HG03175 (cell line): ENCODE results near the gene ALOX5.
"Not testable (repeated sequence)": the region's sequence is repeated elsewhere in the genome, so short reads cannot be mapped to it uniquely, and the experiment has no call there.

Experiments used
- ATAC-seq: cut with Tn5 transposase; IDR thresholded peaks from one replicate; pipeline ENCODE4 v1.9.1; 2021; ENCODE audit warnings: mild to moderate bottlenecking, moderate library complexity; ENCODE audit not compliant: unreplicated experiment

Gene ALOX5

GRCh38 chr10:45404087-45404769, 30.2 kb downstream of the ALOX5 start:
- no peak for ATAC-seq

DNA sequence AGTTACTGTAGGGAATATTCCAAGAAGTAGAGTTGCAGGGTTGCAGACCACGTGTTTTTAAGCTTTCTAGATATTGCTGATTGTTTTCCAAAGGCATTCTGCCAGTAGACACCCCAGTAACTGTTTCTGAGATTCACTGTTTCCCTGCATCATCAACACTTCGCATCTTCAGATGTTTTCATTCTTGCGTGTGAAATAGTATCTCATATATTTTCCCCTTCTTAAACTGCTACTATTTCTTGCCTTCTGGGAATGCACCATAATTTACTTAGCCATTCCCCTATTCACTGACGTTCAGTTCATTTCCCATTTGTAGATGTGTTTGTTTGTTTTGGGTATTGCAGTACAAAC, 30.7 kb downstream of the ALOX5 start:
- no peak for ATAC-seq

- no peak for ATAC-seq
Observed at GRCh38 chr10:45407542-45407941, 33.5 kb downstream of the ALOX5 start.

DNA sequence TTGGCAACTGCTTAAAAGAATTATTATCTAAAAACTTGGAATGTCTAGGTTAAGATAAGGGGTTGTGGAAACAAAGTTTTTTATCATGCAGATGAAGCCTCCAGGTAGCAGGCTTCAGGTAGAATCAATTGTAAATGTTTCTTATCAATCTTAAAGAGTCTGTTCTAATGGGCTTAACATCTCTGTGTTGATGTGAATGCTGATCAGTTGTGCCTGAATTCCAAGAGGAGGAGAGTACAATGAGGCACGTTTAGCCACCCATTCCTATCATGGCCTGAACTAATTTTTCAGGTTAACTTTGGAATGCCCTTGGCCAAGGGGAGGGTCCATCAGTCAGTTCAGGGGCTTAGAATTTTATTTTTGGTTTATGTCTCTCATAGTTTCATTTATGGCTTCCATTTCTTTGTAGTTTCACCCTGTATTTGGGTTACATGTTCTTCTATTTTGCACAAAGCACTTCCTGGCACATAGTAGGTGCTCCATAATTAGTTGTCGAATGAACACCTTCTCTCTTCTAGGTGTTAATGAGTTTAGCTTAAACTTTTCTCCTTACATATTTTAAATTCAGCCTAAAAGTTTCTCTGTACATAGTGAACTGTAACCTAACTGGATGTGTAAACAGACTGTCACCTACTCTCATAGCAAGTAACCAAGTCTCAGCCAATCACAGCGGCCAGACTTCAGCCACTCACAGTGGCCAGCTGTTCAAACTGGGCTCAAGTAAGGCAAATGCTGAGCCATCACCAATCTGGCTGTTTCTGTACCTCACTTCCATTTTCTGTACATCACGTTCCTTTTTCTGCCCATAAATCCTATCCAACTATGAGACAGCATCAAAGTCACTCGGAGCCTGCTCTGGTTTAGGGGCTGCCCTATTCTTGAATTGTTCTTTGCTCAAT, 34.7 kb downstream of the ALOX5 start:
- ATAC-seq = no peak

GRCh38 chr10:45409347-45409746, 35.3 kb downstream of the ALOX5 start:
- ATAC-seq = not testable (repeated sequence)

DNA sequence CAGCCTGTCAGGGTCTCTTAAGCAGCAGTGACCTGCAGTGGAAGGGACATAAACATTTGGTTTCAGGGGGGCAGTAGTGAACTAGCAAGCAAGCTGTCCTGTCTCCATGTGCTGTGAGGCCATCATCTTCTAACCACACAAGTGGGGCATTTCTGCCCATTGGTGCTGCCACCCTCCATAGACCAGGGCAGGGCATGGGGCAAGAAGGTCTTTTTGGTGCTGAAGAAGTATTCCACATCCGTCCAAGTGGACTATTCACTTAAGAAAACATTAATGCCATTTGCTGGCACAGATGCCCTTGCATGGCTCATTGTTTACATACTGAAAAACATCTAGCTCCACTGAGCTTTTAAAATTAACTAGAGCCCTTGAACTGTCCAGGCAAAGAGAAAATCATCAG, 35.8 kb downstream of the ALOX5 start:
- no peak for ATAC-seq

DNA sequence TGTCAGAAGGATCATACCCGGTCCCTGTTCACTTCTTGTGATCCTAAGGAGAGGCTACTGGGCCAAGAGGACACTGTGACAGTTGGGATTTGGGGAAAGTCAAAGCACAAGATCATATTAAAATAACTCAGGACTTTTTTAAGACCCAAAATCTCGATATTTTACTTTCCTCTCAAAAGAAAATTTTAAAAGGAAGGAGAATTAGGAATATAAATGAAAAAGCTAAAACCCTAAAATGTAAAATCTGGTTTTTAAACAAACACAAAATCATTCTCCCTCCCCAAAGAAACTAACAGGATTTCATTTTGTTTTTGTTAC, 36.4 kb downstream of the ALOX5 start:
- ATAC-seq = no peak

DNA sequence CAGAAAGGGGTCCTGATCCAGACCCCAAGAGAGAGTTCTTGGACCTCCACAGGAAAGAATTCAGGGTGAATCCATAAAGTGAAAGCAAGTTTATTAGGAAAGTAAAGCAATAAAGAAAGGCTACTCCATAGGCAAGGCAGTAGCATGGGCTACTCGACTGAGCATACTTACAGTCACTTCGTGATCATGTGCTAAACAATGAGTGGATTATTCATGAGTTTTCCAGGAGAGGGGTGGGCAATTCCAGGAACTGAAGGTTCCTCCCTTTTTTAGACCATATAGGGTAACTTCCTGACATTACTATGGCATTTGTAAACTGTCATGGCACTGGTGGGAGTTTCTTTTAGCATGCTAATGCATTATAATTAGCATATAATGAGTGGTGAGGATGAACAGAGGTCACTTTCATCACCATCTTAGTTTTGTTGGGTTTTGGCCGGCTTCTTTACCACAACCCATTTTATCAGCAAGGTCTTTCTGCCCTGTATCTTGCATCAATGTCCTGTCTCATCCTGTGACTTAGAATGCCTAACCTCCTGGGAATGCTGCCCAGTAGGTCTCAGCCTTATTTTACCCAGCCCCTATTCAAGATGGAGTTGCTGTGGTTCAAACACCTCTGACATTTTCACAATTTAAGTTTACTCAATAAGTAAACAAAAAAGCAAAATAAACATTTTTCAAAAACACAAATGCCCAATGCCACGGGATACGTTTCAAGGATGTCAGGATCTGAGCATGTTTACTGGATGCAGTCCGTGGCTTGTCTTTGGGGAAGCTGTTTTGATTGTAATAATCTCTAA, 37.0 kb downstream of the ALOX5 start:
- no peak for ATAC-seq

DNA sequence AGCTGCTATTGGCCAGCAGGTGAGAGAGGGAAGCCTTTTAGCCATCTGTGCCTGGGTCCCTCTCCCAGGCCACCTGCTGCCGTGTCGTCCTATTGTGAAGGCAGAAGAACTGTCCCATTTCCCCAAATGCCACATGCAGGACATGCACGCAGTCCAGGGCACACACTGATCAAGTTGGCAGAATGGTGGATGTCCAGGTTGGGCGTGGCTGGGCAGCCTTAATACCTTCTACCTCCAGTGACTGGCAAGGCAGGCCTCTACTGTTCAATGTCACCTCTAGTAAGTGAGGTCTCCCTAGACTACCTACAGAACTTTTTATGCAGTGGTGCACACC, 37.6 kb downstream of the ALOX5 start:
- ATAC-seq = no peak

- ATAC-seq = not testable (repeated sequence)
Observed at GRCh38 chr10:45415062-45415461, 41.0 kb downstream of the ALOX5 start.

DNA sequence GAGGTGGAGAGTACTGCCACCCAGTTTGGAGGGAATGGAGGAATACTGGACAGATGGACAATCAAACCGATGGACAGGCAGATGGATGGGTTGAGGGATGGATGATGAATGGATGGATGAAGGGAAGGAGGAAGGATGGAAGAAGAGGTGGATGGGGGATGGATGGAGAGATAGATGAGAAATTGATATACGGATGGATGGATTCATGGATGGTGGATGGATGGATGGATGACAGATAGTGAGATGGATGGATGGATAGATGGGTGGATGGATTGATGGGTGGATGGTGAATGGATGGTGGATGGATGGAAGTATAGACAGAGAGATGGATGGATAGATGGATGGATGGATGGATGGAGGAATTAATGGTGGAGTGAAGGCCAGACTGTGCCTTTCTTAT, 42.6 kb downstream of the ALOX5 start:
- no peak for ATAC-seq

GRCh38 chr10:45417746-45418145, 43.7 kb downstream of the ALOX5 start:
- no peak for ATAC-seq

DNA sequence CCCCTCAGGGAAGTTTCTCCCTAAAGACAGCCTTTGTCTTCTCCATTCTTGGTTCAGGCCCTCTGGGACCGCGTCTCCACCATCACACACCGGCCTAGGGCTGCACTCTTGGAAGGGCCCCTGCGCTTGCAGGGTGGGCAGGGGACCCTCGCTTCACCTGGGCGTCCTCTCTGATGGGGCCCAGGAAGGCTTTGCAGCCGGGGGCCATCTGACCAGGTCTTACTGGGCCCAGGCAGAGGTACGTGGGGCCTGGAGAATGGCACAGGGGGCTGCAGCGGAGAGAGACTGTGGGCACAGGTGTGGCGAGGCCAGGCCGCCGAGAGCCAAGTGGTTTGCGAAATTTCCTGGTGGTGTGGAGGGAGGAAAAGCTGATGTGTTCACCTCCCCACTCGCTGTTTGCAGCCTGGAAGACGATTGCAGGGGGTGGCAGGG, 44.4 kb downstream of the ALOX5 start:
- no peak for ATAC-seq

- ATAC-seq = peak; percentile 61
Observed at GRCh38 chr10:45418849-45419675, 45.0 kb downstream of the ALOX5 start.

GRCh38 chr10:45419676-45420025, 45.6 kb downstream of the ALOX5 start:
- peak; percentile 5 for ATAC-seq

GRCh38 chr10:45420453-45421192, 46.6 kb downstream of the ALOX5 start:
- peak; percentile 65 for ATAC-seq

DNA sequence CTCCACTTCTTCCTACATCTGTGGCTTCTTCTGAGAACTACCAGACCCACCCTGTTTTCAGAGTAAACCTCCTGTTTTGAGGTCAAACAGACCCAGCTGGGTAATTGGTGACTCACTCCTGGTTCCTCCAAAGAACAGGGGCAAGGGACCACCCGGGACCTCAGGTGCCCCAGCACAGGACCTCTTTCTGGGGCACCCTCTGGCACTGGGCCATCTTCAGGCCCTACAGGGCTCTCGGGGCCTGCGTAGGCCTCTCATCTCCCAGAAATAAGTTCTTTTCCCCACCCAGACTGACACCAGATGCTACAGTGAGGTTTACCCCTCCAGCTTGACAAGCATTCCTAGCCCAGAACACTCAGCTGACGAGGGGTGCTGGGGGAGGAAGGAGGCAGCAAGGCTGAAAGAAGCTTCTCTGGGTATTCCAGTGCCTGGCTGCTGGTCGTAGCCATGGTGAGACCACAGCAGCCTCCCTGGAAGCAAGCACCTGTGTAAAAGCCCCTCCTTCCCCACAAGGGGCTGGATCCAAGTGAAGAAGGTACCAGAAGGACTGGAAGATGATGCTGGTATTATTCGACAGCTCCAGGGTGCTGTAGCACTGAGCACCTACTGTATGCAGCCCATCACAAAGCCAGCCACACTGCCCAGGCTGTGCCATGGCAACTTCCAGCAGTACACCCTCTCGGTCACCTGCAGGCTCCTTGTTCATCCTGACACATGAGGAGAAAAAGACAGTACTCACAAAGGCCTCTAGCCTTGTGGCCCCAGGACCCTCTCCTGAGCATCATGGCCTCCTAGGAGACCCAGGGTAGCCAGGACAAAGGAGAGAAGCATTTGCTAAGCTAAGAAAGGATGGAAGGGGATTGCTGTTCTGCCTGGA, 47.4 kb downstream of the ALOX5 start:
- ATAC-seq = no peak

- ATAC-seq = no peak
Observed at GRCh38 chr10:45422207-45422865, 48.3 kb downstream of the ALOX5 start.
